Endothelial cell (in vitro differentiated cells): ENCODE data around the gene APRT. TPM values are rescaled to one million over a fixed set of nuclear protein-coding genes. Genes with fewer than 3 reads are reported as not detected.
A peak's percentile ranks its signal among the peaks of the same experiment; 100 is the strongest.
"Not testable (repeated sequence)": the region's sequence is repeated elsewhere in the genome, so short reads cannot be mapped to it uniquely, and the experiment has no call there.

Experiments used
- DNase-seq: peaks from one replicate; pipeline ENCODE4 v3.0.0; 2021; ENCODE audit warnings: low spot score
- H3K27ac Mint-ChIP-seq: one replicate; pipeline ENCODE4 v1.8.0; 2021; ENCODE audit warnings: mixed read lengths, inconsistent platforms; ENCODE audit not compliant: unreplicated experiment
- H3K27me3 Mint-ChIP-seq: one replicate; pipeline ENCODE4 v1.8.0; 2021; ENCODE audit warnings: mild to moderate bottlenecking, moderate library complexity, mixed read lengths, inconsistent platforms; ENCODE audit not compliant: unreplicated experiment
- H3K36me3 Mint-ChIP-seq: one replicate; pipeline ENCODE4 v1.8.0; 2021; ENCODE audit warnings: mild to moderate bottlenecking, low read depth, mixed read lengths, inconsistent platforms; ENCODE audit not compliant: unreplicated experiment
- H3K4me1 Mint-ChIP-seq: one replicate; pipeline ENCODE4 v1.8.0; 2021; ENCODE audit warnings: mild to moderate bottlenecking, mixed read lengths, inconsistent platforms; ENCODE audit not compliant: unreplicated experiment
- H3K4me3 Mint-ChIP-seq: one replicate; pipeline ENCODE4 v1.8.0; 2021; ENCODE audit warnings: mild to moderate bottlenecking, mixed read lengths, inconsistent platforms; ENCODE audit not compliant: unreplicated experiment
- H3K9me3 Mint-ChIP-seq: one replicate; pipeline ENCODE4 v1.8.0; 2021; ENCODE audit warnings: mixed read lengths, inconsistent platforms; ENCODE audit not compliant: unreplicated experiment
- total RNA-seq: library from RNA; stranded (reverse); fragmentation: NEBNext Ultra II Directional; extraction: Animal tissue kit (Norgen Biotek cat#: 25700); gene quantifications from one replicate; pipeline ENCODE4 v1.2.1, GENCODE V29; 2021; ENCODE audit not compliant: unreplicated experiment
- TF ChIP-seq, protein P1 (sequence below): fragments of 200-600 bp; sonication (generic); IDR thresholded peaks from one replicate; pipeline ENCODE4 v1.5.0; 2021; ENCODE audit warnings: antibody characterized with exemption; ENCODE audit not compliant: unreplicated experiment

Gene APRT
- total RNA-seq, 1 donor from 2014 or later, result 80.7 TPM

- TF ChIP-seq, protein P1, sequence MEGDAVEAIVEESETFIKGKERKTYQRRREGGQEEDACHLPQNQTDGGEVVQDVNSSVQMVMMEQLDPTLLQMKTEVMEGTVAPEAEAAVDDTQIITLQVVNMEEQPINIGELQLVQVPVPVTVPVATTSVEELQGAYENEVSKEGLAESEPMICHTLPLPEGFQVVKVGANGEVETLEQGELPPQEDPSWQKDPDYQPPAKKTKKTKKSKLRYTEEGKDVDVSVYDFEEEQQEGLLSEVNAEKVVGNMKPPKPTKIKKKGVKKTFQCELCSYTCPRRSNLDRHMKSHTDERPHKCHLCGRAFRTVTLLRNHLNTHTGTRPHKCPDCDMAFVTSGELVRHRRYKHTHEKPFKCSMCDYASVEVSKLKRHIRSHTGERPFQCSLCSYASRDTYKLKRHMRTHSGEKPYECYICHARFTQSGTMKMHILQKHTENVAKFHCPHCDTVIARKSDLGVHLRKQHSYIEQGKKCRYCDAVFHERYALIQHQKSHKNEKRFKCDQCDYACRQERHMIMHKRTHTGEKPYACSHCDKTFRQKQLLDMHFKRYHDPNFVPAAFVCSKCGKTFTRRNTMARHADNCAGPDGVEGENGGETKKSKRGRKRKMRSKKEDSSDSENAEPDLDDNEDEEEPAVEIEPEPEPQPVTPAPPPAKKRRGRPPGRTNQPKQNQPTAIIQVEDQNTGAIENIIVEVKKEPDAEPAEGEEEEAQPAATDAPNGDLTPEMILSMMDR, result no peak
- Mint-ChIP-seq H3K4me3 (no peak overlapping the region), H3K27me3 (peaks cover 4% of the 10 kb centered on the region), H3K9me3 (no peaks in the 10 kb centered on the region), H3K36me3 (no peaks in the 10 kb centered on the region), H3K27ac (no peak overlapping the region), H3K4me1 (peaks cover 13% of the 10 kb centered on the region)
- no peak for DNase-seq
Observed at GRCh38 chr16:88772871-88773811, 38.6 kb downstream of the APRT start.

- not testable (repeated sequence) for H3K27ac Mint-ChIP-seq, H3K9me3 Mint-ChIP-seq, H3K4me3 Mint-ChIP-seq, H3K36me3 Mint-ChIP-seq, DNase-seq, H3K27me3 Mint-ChIP-seq
- peaks cover 21% of the 10 kb centered on the region for H3K4me1 Mint-ChIP-seq
Observed at GRCh38 chr16:88771781-88772180, 39.9 kb downstream of the APRT start.

DNA sequence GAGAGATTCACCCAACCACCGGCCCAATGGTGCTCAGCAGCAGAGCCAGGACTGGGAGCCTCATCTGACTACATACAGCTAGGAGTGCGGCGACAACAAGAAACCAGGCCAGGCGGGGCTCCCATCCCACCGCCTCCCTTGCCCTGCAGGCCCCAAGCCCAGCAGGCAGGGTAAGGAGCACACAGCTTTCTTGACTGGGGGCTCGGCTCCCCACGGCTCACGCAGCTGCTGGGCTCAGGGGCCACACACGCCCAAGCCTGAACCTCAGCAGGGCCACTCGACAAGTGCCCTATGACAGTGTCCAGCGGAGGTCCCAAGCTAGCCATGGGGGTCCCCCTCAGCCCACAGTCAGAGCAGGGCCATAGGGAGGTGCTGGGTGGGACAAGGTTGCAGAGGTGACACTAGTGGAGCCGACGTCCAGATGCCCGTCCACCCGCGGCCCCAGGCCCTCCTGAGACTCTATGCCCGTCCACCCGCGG lies 40.4 kb downstream of the APRT start:
- Mint-ChIP-seq H3K9me3 (no peaks in the 10 kb centered on the region), H3K4me3 (no peak overlapping the region), H3K36me3 (no peaks in the 10 kb centered on the region), H3K27ac (no peak overlapping the region), H3K4me1 (peaks cover 22% of the 10 kb centered on the region), H3K27me3 (peaks cover 8% of the 10 kb centered on the region)
- no peak for DNase-seq
- TF ChIP-seq, protein P1, result no peak

DNA sequence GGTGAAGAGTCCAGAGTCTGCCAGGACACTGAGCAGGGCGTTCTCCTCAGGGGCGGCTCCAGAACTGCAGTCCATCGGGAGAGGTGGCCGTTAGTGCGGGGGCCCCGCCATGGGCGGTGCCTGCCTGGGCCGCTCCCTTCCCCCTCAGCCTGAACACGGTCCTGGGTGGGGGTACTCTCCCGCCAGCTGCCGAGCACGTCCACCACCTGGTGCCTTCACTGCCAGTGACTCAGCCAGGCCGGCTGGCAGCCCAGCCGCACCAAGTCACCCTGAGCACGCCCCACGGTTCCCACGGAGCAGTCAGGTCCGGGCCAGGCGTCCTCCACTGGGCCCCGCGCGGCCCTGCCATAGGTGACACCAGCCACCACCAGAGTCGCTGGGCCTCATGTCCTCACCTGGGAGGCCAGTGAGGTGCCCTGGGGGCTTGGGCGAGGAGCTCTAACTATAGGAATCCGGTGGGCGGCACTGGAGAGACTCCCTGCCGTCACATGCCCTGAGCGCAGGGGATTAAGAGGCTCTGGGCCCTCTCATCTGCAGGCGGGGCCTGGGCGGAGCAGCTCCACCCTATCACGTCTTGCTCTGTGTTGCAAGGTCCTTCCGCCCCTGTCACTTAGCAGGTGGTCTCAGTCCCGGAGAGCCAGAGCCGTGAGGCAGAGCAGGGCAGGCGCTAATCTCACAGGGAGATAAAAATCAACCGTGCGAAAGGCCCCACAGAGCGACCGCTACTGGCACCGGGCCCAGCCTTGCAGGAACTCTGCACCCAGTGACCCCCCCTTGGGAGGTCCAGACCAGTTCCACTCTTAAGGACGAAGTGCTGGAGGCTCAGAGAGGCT lies 41.1 kb downstream of the APRT start:
- no peak for DNase-seq
- no peak overlapping the region for H3K4me3 Mint-ChIP-seq
- TF ChIP-seq, protein P1, result no peak
- H3K27me3 Mint-ChIP-seq, result peaks cover 8% of the 10 kb centered on the region
- H3K36me3 Mint-ChIP-seq, result no peaks in the 10 kb centered on the region
- peaks cover 22% of the 10 kb centered on the region for H3K4me1 Mint-ChIP-seq
- H3K27ac Mint-ChIP-seq, result no peak overlapping the region
- no peaks in the 10 kb centered on the region for H3K9me3 Mint-ChIP-seq

DNA sequence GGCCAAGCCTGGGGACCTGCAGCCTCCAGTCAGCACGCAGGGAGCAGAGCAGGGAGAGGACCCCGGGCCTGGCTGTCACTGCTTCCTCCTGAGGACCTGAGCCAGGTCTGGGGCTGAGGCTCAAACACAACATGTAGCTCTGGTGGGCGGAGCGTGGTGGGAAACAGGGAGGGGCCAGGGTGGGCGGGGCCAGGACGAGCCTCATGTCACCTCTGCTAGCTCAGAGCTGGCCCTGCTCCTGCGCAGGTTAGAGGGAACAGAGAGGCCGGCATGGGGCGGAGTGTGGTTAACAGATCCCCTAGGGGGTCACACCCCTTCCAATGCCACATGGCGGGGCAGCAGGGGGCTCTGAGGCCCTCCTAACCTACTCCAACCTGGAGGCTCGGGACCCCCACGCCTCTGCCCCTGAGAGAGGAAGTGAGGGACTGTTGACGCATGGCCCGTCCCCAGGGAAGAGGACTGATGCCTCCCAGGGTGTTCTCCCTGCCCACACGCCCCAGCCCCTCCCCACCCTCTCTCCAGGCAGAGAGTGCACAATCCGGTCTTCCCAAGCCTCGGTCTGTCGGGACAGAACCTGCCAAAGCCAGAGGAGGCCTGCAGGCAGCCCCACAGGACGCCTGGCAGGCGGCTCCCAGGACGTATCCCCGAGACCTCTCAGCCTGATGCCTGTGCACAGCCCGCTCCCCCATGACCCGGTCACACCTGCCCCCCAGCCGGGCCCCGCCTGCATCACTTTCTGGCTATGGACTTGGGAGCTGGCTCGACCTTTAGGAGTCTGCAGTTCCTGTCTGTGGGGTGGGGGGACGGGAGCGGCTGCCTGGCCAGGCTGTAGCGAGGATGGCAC lies 41.9 kb downstream of the APRT start:
- Mint-ChIP-seq H3K27me3 (peaks cover 8% of the 10 kb centered on the region), H3K4me1 (peaks cover 22% of the 10 kb centered on the region), H3K9me3 (no peaks in the 10 kb centered on the region), H3K36me3 (no peaks in the 10 kb centered on the region), H3K27ac (peak overlapping the region; percentile 44), H3K4me3 (no peak overlapping the region)
- peak; percentile 38 for DNase-seq
- TF ChIP-seq, protein P1, result no peak
